OCI-LY1 (cell line): ENCODE data around the gene TRDMT1.

ENCODE experiments used
- CTCF ChIP-seq: fragments of 200-600 bp; sonication (generic), shearing (Covaris generic); IDR thresholded peaks from 2 replicates; pipeline ENCODE4 v1.5.1; 2017; ENCODE audit warnings: mild to moderate bottlenecking, antibody characterized with exemption, low read length, moderate library complexity, mixed read lengths
- EZH2 ChIP-seq: fragments of 200-600 bp; sonication (generic), shearing (Covaris generic); IDR thresholded peaks from 2 replicates; pipeline ENCODE4 v1.8.0; 2017; ENCODE audit warnings: borderline replicate concordance, mixed run types, mild to moderate bottlenecking, antibody characterized with exemption, low read length, moderate library complexity, mixed read lengths

DNA sequence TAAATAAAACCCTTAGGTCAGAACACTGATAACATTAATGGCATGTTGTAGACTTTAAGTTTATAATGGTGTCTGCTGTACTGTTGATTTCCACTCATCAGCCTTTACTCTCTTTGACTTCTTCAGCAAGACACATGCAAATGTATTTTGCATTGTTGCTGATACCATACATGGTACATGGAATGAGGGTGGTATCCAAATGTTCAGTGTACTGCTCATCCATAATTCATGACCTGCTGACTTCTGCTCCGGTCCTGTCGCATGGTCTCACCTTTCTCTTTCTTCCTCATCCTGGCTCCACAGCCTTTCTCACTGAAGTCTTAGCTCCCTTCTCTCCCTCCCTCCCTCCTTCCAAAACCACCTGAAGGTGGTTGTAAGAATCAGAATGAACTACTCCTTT, 67.2 kb downstream of the TRDMT1 start:
- TF ChIP-seq EZH2 (no peak), CTCF (no peak)
